Thoracic aorta endothelial cell (primary cell): ENCODE measurements around the gene CENPL. TPM values are rescaled to one million over a fixed set of nuclear protein-coding genes. Genes with fewer than 3 reads are reported as not detected.

Experiments used
- small RNA-seq: library from RNA; depleted of rRNA; stranded (forward); fragments of <200 nt; gene quantifications from one replicate; pipeline ENCODE3, GENCODE V24; 2012
- total RNA-seq: library from RNA; depleted of rRNA; stranded (reverse); fragments of >200 nt; gene quantifications from 2 replicates; pipeline ENCODE4 v1.2.3, GENCODE V29; 2012

Gene CENPL
- 26.6 and 35.8 TPM in 2 replicates for total RNA-seq

DNA sequence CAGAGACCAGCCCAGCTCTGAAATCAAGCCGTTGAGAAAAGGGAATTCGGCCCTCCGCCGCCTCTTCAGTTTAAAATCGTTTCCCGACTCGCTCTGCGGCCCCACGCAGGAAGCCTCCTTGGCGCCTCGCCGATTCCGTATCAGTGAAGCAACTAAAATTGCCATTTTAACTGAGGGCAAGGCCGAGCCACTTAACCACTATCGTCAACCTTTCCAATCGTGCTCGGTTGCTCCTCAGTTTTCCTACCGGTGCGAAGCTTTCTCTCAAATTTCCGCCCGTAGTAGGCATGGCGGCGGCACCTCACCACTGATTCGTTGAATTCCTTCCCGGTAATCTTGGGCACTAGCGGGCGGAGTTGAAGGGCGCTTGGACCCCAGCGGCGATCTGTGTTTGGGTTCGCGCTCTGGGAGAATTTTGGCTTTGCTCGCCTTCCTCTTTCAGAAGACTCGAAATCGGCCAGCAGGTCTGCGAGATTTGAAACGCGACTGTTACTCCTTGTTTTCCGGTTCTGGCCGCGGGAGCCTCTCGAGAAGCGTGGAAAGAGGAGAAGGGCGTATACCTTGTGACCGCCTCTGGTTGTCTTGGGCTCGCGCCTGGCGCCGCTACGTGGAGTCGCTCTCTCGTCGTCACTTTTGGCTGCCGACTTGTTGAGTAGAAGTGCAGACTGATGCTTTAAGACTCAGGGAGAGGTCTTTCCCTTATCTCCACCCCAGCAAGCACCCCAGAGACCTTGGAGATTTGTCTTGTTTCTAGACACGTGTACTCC is at the start of gene CENPL, which contains the start of gene DARS2:
CENPL (minus strand) TSS at position 569 of the 767 bp plus-strand sequence. CDS start 13,584 bp downstream, outside the sequence.
DARS2 (plus strand) TSS at position 359 of the 767 bp plus-strand sequence. CDS start 557 bp downstream, outside the sequence.

GRCh38 chr1:173868266-173869020 is 43.8 kb upstream of the CENPL start, which contains the start of gene ZBTB37:
TSS of gene ZBTB37 (plus strand) at chr1:173868380. CDS start at chr1:173870226, 1,846 bp downstream.

GRCh38 chr1:173867753-173868265 is 43.1 kb upstream of the CENPL start, which contains the start of gene GAS5:
TSS of gene GAS5 (minus strand) at chr1:173867989.

Small RNAs within 50 kb of the gene (small RNA-seq; reads per million reads assigned to genes)
- not detected for gene RF00019

Other genes with a start within 250 kb of the CENPL start
- gene SLC9C2, start 221.8 kb downstream of the CENPL start, total RNA-seq = not detected in 2 replicates
- gene TEX50, start 189.5 kb downstream of the CENPL start, total RNA-seq = not detected in 2 replicates
- 0.13 and 0.22 TPM in 2 replicates for gene ANKRD45, start 155.0 kb downstream of the CENPL start, total RNA-seq
- 32.3 and 35.8 TPM in 2 replicates for gene KLHL20, start 109.9 kb downstream of the CENPL start, total RNA-seq
- gene DARS2, start 210 bp downstream of the CENPL start, total RNA-seq = 53.9 and 59.5 TPM in 2 replicates
- 362 and 423 TPM in 2 replicates for gene GAS5, start 43.1 kb upstream of the CENPL start, total RNA-seq
- 5.0 and 6.8 TPM in 2 replicates for gene ZBTB37, start 43.5 kb upstream of the CENPL start, total RNA-seq
- not detected in 2 replicates for gene SERPINC1, start 92.4 kb upstream of the CENPL start, total RNA-seq
- 39.6 and 42.1 TPM in 2 replicates for gene RC3H1, start 197.5 kb upstream of the CENPL start, total RNA-seq